Uterus (tissue), 4 donors: ENCODE measurements around the gene CYSTM1. TPM values are rescaled to one million over a fixed set of nuclear protein-coding genes. Genes with fewer than 3 reads are reported as not detected.

Experiments
- DNase-seq, 2 donors: peaks; one replicate each; pipeline ENCODE4 v3.0.0-alpha.2; 2019 to 2020
- H3K27ac ChIP-seq, 2 donors: fragments of 200-600 bp; sonication (generic); 1 replicate in 1 of 2; 2 replicates in 1 of 2; pipeline ENCODE4 v1.5.1; 2016 to 2018
- H3K27me3 ChIP-seq, 2 donors: fragments of 200-600 bp; sonication (generic); one replicate each; pipeline ENCODE4 v1.5.1; 2018 to 2019; ENCODE audit warnings: control low read depth in 1 of 2
- H3K36me3 ChIP-seq, 2 donors: fragments of 200-600 bp; sonication (generic); one replicate each; pipeline ENCODE4 v1.5.1; 2019; ENCODE audit warnings: control low read depth in 1 of 2
- H3K4me1 ChIP-seq, 2 donors: fragments of 200-600 bp; sonication (generic); one replicate each; pipeline ENCODE4 v1.5.1; 2018 to 2019; ENCODE audit warnings: control low read depth in 1 of 2
- H3K4me3 ChIP-seq, 2 donors: fragments of 200-600 bp; sonication (generic); 1 replicate in 1 of 2; 2 replicates in 1 of 2; pipeline ENCODE4 v1.5.1; 2018 to 2019; ENCODE audit warnings: mild to moderate bottlenecking in 1 of 2
- H3K9me3 ChIP-seq, 2 donors: fragments of 200-600 bp; sonication (generic); one replicate each; pipeline ENCODE4 v1.5.1; 2019; ENCODE audit warnings: control low read depth in 1 of 2
- POLR2A ChIP-seq, 2 donors: fragments of 450-650 bp; IDR thresholded peaks; one replicate each; pipeline ENCODE4 v1.6.1; 2016; ENCODE audit warnings: antibody characterized with exemption in 2 of 2, mild to moderate bottlenecking in 1 of 2, moderate library complexity in 1 of 2
- intact Hi-C: fragments of 100-400 bp; cut with DNase I; formaldehyde crosslinking; loops from one replicate; pipeline ENCODE4 v1.15.1; 2023; ENCODE audit warnings: low total_unique reads
- total RNA-seq, 4 donors: library from RNA; depleted of rRNA in 3 of 4; stranded (reverse); fragments of >200 nt in 3 of 4; gene quantifications; one replicate each; pipeline versions ENCODE4 v1.1.0 to v1.2.4, GENCODE V29; 2014 to 2023
- TF ChIP-seq, protein P1 (sequence below), 4 experiments: fragments of 200-600 bp in 2 of 4; fragments of 450-650 bp in 2 of 4; sonication (generic) in 2 of 4; IDR thresholded peaks; one replicate each; pipeline ENCODE4 v1.5.1; 2016 to 2019; ENCODE audit warnings: antibody characterized with exemption in 4 of 4, mild to moderate bottlenecking in 2 of 4, moderate library complexity in 1 of 4
- donor health status: DM: yes; HTN: yes; CAD: no.

Gene CYSTM1, protein sequence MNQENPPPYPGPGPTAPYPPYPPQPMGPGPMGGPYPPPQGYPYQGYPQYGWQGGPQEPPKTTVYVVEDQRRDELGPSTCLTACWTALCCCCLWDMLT
- 10 to 100 TPM in 3 of 4 donors, 1 to 10 TPM in 1; 4.4 to 76.8 (median 45.3) TPM for total RNA-seq

DNA sequence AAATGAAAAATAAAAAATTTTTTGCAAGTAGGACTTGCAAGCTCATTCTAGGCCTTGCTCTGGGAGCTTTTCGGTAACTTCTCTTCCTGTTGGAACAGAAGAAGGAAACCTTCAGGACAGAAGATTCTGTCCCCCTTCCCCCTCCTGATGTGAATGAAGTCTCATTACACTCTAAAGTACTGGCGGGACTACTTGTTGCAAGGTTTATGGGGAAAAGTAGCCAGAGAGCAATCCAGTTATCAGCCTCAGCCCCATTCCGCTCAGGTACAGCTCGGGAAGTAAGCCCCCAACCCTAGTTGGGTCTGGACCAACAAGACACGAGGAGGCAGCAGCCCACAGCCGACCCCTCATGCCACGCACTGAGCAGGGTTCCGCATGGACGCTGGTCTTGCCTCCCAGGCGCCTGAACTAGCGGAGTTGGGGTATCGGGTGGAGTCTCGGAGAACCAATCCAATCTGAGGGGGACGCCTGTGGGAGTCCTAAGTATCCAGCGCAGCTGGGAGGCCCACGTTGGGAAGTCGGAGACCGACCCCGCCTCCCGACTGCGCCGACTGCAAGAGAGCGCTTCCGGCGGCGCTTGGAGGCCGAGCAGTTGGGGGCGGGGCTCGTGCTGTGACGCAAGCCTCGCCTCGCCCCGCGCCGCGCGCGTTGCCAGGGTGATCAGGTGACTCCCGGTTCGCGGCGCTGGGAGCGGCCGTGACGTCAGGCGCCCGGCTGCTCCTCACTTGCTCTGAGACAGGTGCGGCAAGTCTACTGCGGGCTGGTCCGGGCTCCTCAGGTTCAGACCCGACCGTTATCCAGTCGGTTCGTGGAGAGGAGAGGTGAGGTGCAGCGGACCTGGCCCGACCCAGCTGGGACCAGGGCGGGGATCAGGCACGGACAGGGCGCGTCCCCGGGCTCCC, at the start of gene CYSTM1:
CYSTM1 (plus strand) TSS at position 724 of the 902 bp plus-strand sequence. CDS start 19,278 bp downstream, outside the sequence.
- Histone ChIP-seq H3K27ac (peak within 1 kb of the TSS; percentile 98), H3K36me3 (no peaks in the 10 kb centered on the region), H3K4me3 (peak within 1 kb of the TSS; percentile 97 to 99), H3K27me3 (no peaks in the 10 kb centered on the region), H3K9me3 (no peaks in the 10 kb centered on the region), H3K4me1 (no peaks in the 10 kb centered on the region)
- intact Hi-C loops: no loop called here
- TF ChIP-seq, protein P1, sequence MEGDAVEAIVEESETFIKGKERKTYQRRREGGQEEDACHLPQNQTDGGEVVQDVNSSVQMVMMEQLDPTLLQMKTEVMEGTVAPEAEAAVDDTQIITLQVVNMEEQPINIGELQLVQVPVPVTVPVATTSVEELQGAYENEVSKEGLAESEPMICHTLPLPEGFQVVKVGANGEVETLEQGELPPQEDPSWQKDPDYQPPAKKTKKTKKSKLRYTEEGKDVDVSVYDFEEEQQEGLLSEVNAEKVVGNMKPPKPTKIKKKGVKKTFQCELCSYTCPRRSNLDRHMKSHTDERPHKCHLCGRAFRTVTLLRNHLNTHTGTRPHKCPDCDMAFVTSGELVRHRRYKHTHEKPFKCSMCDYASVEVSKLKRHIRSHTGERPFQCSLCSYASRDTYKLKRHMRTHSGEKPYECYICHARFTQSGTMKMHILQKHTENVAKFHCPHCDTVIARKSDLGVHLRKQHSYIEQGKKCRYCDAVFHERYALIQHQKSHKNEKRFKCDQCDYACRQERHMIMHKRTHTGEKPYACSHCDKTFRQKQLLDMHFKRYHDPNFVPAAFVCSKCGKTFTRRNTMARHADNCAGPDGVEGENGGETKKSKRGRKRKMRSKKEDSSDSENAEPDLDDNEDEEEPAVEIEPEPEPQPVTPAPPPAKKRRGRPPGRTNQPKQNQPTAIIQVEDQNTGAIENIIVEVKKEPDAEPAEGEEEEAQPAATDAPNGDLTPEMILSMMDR (IDR thresholded peaks at IDR 0.05): no peak
- peak; percentile 93 to 96 for TF ChIP-seq POLR2A (IDR thresholded peaks at IDR 0.05)
- peak; percentile 95 to 97 for DNase-seq

DNA sequence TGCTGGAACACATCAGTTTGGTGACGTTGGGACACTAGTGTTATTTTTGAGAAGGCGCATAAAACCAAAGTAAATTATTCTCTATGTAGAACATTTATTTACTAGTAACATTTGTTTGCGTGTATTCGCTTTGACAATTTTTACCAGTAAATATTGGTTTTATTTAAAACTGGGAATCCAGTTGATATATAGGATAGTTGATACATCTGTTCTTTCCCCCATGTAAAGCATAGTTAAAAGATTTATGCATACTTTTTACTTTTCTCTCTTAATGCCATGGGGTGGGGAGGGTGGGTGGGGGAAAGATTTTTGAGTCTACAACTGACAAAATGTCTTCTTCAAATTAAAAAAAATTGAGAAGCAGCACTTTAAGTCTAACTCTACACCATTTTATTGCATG, 49.4 kb upstream of the CYSTM1 start, which contains the start of gene IGIP:
IGIP (plus strand) TSS at position 301 of the 400 bp plus-strand sequence. CDS start 2,540 bp downstream, outside the sequence.
- TF ChIP-seq, protein P1 (IDR thresholded peaks at IDR 0.05): no peak
- no peak for TF ChIP-seq POLR2A (IDR thresholded peaks at IDR 0.05)
- Histone ChIP-seq H3K4me3 (no peak within 1 kb of the TSS), H3K9me3 (no peaks in the 10 kb centered on the region), H3K27me3 (no peaks in the 10 kb centered on the region), H3K4me1 (no peaks in the 10 kb centered on the region), H3K27ac (no peak within 1 kb of the TSS), H3K36me3 (no peaks in the 10 kb centered on the region)
- DNase-seq: no peak
- intact Hi-C loops: no loop called here

DNA sequence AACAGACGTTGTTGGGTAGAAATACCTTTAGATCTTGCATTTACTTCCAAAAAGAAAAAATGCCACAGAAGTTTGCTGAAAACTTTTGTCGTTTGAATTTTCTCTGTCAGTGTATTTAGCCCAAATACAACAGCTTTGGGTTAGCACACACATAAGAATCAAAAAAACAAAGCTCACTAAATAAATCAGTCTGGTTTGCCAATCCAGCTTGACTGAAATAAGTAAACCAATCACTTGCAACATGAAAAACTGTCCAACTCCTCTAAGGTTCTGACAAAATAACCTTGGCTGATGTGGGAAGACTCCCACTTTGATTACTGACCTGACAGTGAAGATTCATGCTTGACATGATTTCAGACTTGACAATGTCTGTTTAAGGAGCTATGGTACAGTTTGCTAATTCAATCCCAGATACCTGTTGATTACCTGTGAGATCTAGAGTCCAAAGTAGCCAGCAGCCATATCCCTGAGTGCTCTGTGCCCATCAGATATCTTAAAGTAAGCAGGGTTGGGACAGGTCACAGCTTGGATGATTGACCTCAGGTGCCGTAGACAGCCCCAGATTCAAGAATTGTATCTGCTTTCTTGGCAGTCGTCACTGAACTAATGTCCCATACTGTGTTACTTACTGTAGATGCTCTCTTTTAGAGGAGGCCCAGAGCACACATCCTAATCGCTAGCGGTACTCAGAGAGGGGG, 48.5 kb upstream of the CYSTM1 start:
- DNase-seq: no peak
- no peaks in the 10 kb centered on the region for H3K4me1 ChIP-seq
- H3K9me3 ChIP-seq: no peaks in the 10 kb centered on the region
- H3K27me3 ChIP-seq: no peaks in the 10 kb centered on the region
- intact Hi-C loops: no loop called here
- H3K4me3 ChIP-seq: no peak overlapping the region
- H3K36me3 ChIP-seq: no peaks in the 10 kb centered on the region
- no peak overlapping the region for H3K27ac ChIP-seq
- TF ChIP-seq, protein P1 (IDR thresholded peaks at IDR 0.05): no peak
- no peak for TF ChIP-seq POLR2A (IDR thresholded peaks at IDR 0.05)

DNA sequence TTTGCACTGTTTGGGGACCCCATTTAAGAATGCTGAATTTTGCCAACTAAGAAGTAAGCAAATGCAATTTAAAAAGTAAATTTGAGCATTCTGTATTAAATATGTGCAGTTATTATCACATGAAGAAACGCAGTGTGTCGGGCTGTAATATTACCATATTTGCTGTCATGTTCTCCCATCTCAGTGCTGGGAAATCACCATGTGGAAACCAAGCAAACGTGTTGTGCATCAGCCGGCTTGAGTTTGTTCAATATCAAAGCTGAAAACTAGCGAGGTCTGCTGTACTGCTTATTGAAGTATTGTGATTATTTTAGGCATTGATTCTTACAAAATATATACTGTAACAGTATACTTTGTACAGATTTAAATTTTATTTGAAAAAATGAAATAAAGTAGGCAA, 46.6 kb upstream of the CYSTM1 start:
- intact Hi-C loops: no loop called here
- Histone ChIP-seq H3K36me3 (no peaks in the 10 kb centered on the region), H3K27ac (no peak overlapping the region), H3K4me3 (no peak overlapping the region), H3K4me1 (no peaks in the 10 kb centered on the region), H3K9me3 (no peaks in the 10 kb centered on the region), H3K27me3 (no peaks in the 10 kb centered on the region)
- no peak for DNase-seq
- TF ChIP-seq, protein P1 (IDR thresholded peaks at IDR 0.05): no peak
- TF ChIP-seq POLR2A (IDR thresholded peaks at IDR 0.05): no peak
